Measurements from ENCODE around the gene CTXND1. TPM values are rescaled to one million over a fixed set of nuclear protein-coding genes. Genes with fewer than 3 reads are reported as not detected.

CTXND1 gene
- total RNA-seq, 1 experiment from 2014 or later, result not detected

DNA sequence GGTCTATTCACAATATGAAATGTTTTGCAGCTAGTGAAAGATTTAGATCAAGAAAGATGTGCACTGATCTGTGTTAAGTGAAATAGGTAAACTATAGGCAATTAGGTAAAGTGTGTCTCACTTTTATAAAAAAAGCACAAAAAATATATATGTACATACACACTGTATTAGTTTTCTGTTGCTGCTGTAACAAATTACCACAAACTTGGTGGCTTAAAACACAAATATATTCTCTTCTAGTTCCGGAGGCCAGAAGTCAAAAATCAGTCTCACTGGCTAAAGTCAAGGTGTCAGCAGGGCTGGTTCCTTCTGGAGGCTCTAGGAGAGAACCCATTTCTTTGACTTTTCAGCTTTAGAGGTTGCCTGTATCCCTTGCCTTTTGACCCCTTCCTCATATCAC, 88.1 kb downstream of the CTXND1 start:
- H3K27me3 Mint-ChIP-seq (ENCODE audit: low read depth), result no peaks in the 10 kb centered on the region
- Histone ChIP-seq H2AFZ (ENCODE audit: low read length) (no peak overlapping the region), H2BK15ac (ENCODE audit: low read depth, low read length) (no peak overlapping the region), H2AK5ac (ENCODE audit: insufficient read length, low read length) (no peak overlapping the region), H4K8ac (replicated peaks; ENCODE audit: insufficient read length, low read depth, low read length) (no peak overlapping the region), H3K9me3 (ENCODE audit: control insufficient read depth, low read depth, low read length) (no peaks in the 10 kb centered on the region), H2BK5ac (ENCODE audit: insufficient read length, low read length) (no peak overlapping the region), H3K4me2 (ENCODE audit: insufficient read depth, insufficient read length, low read length) (no peak overlapping the region), H4K20me1 (ENCODE audit: control insufficient read depth, insufficient read depth, insufficient read length) (no peaks in the 10 kb centered on the region), H3K79me1 (ENCODE audit: insufficient read depth, low read depth, low read length, poor library complexity, severe bottlenecking) (no peaks in the 10 kb centered on the region), H2BK120ac (ENCODE audit: low read depth, low read length, poor library complexity, severe bottlenecking) (no peak overlapping the region), H3K4ac (ENCODE audit: low read depth, low read length) (no peak overlapping the region), H3T11ph (ENCODE audit: low read length) (no peak overlapping the region), H3K23ac (ENCODE audit: insufficient read length, low read depth, low read length) (no peak overlapping the region), H3K79me2 (ENCODE audit: insufficient read depth, low read length) (no peaks in the 10 kb centered on the region; the same call in 1 of the 2 replicates), H3K27ac (ENCODE audit: insufficient read length, low read depth, low read length) (no peak overlapping the region), H3K4me1 (ENCODE audit: insufficient read depth, low read length) (no peaks in the 10 kb centered on the region), H3K14ac (ENCODE audit: insufficient read depth, low read length) (no peak overlapping the region), H3K27me3 (ENCODE audit: insufficient read depth, low read length) (no peaks in the 10 kb centered on the region), H2BK12ac (ENCODE audit: insufficient read length, low read depth, low read length) (no peak overlapping the region), H4K91ac (ENCODE audit: insufficient read length, low read depth, low read length) (no peak overlapping the region), H3K9ac (ENCODE audit: extremely low read depth, insufficient read length, low read length) (no peak overlapping the region), H4K5ac (ENCODE audit: insufficient read length, low read depth, low read length) (no peak overlapping the region), H3K23me2 (ENCODE audit: insufficient read length, low read depth, low read length, poor library complexity, severe bottlenecking) (no peaks in the 10 kb centered on the region), H2BK20ac (ENCODE audit: low read depth, low read length, poor library complexity, severe bottlenecking) (no peak overlapping the region), H3K56ac (ENCODE audit: insufficient read length, low read depth, low read length) (no peak overlapping the region), H3K18ac (ENCODE audit: insufficient read length, low read depth, low read length) (no peak overlapping the region)
- H3K9me3 Mint-ChIP-seq, result no peaks in the 10 kb centered on the region
- H3K4me1 Mint-ChIP-seq, result 0 out of 4 replicates have a peak, but pooled peaks cover 0 to 2% of the 10 kb centered on the region in 2 experiments
- TF ChIP-seq, protein P1, sequence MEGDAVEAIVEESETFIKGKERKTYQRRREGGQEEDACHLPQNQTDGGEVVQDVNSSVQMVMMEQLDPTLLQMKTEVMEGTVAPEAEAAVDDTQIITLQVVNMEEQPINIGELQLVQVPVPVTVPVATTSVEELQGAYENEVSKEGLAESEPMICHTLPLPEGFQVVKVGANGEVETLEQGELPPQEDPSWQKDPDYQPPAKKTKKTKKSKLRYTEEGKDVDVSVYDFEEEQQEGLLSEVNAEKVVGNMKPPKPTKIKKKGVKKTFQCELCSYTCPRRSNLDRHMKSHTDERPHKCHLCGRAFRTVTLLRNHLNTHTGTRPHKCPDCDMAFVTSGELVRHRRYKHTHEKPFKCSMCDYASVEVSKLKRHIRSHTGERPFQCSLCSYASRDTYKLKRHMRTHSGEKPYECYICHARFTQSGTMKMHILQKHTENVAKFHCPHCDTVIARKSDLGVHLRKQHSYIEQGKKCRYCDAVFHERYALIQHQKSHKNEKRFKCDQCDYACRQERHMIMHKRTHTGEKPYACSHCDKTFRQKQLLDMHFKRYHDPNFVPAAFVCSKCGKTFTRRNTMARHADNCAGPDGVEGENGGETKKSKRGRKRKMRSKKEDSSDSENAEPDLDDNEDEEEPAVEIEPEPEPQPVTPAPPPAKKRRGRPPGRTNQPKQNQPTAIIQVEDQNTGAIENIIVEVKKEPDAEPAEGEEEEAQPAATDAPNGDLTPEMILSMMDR (conservative IDR thresholded peaks at IDR 0.05), result no peak
- no peak for DNase-seq
- H3K27ac Mint-ChIP-seq, result no peak overlapping the region
- no peak overlapping the region for H3K4me3 Mint-ChIP-seq
- peaks cover 11 to 44% (median 24%) of the 10 kb centered on the region in 3 experiments for H3K36me3 Mint-ChIP-seq (ENCODE audit: insufficient read depth in 1 of 3, low read depth in 3 of 3)
- no CpG with 5 or more reads among the region's 1 CpG for WGBS (ENCODE audit: extremely low coverage, insufficient read length, low lambda C conversion rate)
